Central memory CD8-positive, alpha-beta T cell (primary cell): ENCODE results near the gene ARL15.

ENCODE experiments used
- ATAC-seq: fragments of 150-1000 bp; cut with Tn5 transposase; replicated peaks from 2 replicates; pipeline ENCODE4 v1.10.0; 2022; ENCODE audit warnings: mild to moderate bottlenecking, moderate FRiP score, moderate number of reproducible peaks; ENCODE audit not compliant: poor library complexity, severe bottlenecking; ENCODE audit errors: extremely low read depth
- DNase-seq, 2 donors: peaks; one replicate each; pipeline ENCODE4 v3.0.0; 2021; ENCODE audit warnings: low spot score in 2 of 2
- H3K27ac Mint-ChIP-seq: one replicate; pipeline ENCODE4 v1.8.0; 2022; ENCODE audit warnings: low read depth, mild to moderate bottlenecking, moderate library complexity, mixed read lengths
- H3K27me3 Mint-ChIP-seq: one replicate; pipeline ENCODE4 v1.8.0; 2022; ENCODE audit warnings: mixed read lengths
- H3K36me3 Mint-ChIP-seq: one replicate; pipeline ENCODE4 v1.8.0; 2022; ENCODE audit warnings: mild to moderate bottlenecking, moderate library complexity, mixed read lengths; ENCODE audit not compliant: insufficient read depth
- H3K4me1 Mint-ChIP-seq: one replicate; pipeline ENCODE4 v1.8.0; 2022; ENCODE audit warnings: mixed read lengths
- H3K4me3 Mint-ChIP-seq: one replicate; pipeline ENCODE4 v1.8.0; 2022; ENCODE audit warnings: mild to moderate bottlenecking, moderate library complexity, mixed read lengths
- H3K9me3 Mint-ChIP-seq: one replicate; pipeline ENCODE4 v1.8.0; 2022; ENCODE audit warnings: mixed read lengths

ARL15 gene

DNA sequence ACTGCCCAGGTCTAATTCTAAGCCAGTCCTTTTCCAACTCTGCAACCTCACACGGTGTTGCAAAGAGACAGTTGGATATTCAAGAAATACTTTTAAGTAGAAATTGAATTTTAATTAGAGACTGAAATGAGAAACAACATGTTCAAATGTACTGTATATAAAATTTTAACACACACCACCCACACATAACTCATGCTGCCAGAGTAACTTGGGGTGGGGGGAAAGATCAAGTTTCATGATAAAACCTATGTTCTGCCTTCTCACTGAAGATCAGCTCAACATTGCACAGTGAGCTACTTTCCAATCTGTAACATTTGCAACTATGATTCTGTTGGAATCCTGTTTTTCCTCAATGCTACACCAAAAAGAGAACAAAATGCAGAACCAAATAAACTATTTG, 17.5 kb downstream of the ARL15 start:
- DNase-seq (no peak), ATAC-seq (no peak)
- Mint-ChIP-seq H3K36me3 (no peaks in the 10 kb centered on the region), H3K4me1 (peaks cover 57% of the 10 kb centered on the region), H3K9me3 (no peaks in the 10 kb centered on the region), H3K27me3 (no peaks in the 10 kb centered on the region), H3K27ac (no peak overlapping the region), H3K4me3 (no peak overlapping the region)

DNA sequence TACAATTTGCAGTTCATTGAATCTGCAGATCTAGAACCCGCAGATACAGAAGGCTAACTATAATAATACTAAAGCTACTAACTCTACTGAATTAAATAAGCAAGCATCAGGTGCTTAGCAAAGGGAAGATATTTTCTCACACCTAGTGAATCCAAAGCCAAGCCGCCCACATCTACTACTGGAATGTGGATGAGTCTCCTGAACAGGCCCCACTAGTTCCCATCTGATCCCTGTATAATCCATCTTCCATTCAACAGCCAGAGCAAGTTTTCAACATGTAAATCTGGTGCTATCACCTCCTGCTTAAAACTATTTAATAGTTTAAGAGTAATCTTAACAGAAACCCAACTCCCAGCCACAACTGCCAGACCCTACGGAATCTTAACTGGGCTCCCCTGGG, 18.9 kb downstream of the ARL15 start:
- Mint-ChIP-seq H3K4me1 (peaks cover 54% of the 10 kb centered on the region), H3K9me3 (no peaks in the 10 kb centered on the region), H3K36me3 (no peaks in the 10 kb centered on the region), H3K4me3 (no peak overlapping the region), H3K27me3 (no peaks in the 10 kb centered on the region), H3K27ac (no peak overlapping the region)
- DNase-seq (no peak), ATAC-seq (no peak)

DNA sequence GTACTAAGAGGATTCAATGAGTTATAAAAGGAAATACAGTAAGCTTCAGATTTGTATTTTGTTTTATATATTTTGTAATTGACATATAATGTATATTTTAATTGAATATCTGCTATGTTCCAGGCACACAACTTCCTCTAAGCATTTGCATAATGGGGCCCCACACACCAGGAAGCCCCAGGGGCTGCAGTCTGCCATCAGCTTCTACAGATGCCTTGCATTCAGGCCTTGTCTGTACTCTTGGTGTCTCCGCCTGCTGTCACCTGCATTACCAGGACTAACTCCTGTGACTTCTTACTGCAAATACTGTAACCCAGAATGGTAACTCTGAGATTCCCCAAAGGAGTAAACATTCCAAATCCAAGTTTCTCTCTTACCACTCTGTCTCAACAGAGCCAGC, 20.6 kb downstream of the ARL15 start:
- Mint-ChIP-seq H3K27ac (no peak overlapping the region), H3K4me1 (peaks cover 37% of the 10 kb centered on the region), H3K4me3 (no peak overlapping the region), H3K36me3 (no peaks in the 10 kb centered on the region), H3K27me3 (no peaks in the 10 kb centered on the region), H3K9me3 (no peaks in the 10 kb centered on the region)
- no peak for DNase-seq
- no peak for ATAC-seq

DNA sequence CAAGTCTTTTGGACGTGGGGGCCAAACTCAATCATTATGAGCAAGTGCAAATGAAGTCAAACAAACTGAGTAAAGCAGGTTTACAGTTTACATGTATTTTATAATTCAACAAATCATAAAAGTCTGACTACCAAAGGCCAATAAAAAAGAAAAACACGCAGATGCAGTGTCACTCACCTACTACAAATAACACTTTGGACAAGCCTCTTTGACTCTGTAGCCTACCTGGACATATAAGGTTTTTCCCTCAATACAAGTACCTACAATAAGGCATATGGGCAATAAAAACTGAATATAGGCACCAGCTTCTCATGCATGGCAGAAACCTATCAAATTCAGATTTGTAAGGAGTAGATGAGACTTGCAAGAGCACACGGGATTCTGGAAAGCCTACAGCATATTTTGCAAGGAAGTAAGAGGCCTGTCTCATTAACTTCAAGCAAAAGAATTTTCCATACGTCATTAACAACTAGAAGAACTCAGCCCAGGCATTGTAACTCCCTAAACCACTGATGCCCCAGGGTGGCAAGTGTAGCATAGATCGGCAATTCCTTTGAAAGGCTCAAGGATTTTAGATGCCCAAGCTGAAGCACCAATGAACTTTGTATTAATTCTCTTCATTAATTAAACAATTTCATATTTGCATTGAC, 21.7 kb downstream of the ARL15 start:
- ATAC-seq, result no peak

DNA sequence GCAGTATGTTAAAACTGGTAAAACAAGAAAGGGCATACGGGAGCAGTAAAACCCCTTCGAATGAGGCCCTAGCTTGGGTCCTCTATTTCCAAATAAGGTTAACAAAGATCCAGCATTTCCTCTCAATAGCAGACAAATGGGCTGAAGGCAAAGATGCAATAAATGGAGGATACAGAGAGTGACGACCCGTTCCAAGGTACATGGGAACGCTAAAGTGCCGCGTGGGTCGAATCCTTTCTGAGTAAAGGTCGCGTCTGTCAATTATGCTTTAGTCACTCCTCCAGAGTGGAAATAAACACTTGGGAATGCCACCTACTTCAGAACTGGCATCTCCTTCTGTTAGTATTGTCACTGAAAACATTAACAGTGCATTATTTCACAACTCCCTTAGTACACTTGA, 24.7 kb downstream of the ARL15 start:
- H3K27me3 Mint-ChIP-seq, result no peaks in the 10 kb centered on the region
- no peaks in the 10 kb centered on the region for H3K9me3 Mint-ChIP-seq
- H3K36me3 Mint-ChIP-seq, result no peaks in the 10 kb centered on the region
- peaks cover 14% of the 10 kb centered on the region for H3K4me1 Mint-ChIP-seq
- H3K4me3 Mint-ChIP-seq, result no peak overlapping the region
- no peak for ATAC-seq
- H3K27ac Mint-ChIP-seq, result no peak overlapping the region
- DNase-seq, result no peak

More for the DNA sequence above, 21.7 kb downstream of the ARL15 start:
- no peak overlapping the region for H3K4me3 Mint-ChIP-seq
- no peaks in the 10 kb centered on the region for H3K36me3 Mint-ChIP-seq
- no peaks in the 10 kb centered on the region for H3K9me3 Mint-ChIP-seq
- H3K27ac Mint-ChIP-seq, result no peak overlapping the region
- no peak for DNase-seq
- H3K4me1 Mint-ChIP-seq, result peaks cover 27% of the 10 kb centered on the region
- no peaks in the 10 kb centered on the region for H3K27me3 Mint-ChIP-seq

DNA sequence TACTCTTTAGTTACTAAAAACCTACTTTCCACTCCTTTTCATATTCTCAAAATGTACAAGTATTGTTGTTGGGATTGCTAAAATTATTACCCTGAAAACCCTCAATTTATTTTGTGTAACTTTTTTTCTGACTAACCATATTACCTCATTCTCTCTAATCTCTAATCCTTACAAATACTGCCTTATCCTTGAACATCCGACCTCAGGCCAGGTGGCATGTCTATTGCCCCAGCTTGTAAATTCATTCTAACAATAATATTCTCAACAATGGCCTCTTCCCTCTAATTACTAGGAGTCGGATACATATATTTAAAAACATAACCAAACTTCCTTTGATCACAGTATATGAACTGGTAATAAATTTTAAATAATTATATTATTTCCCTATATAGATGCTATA, 25.8 kb downstream of the ARL15 start:
- H3K27ac Mint-ChIP-seq, result no peak overlapping the region
- no peaks in the 10 kb centered on the region for H3K9me3 Mint-ChIP-seq
- H3K27me3 Mint-ChIP-seq, result no peaks in the 10 kb centered on the region
- H3K4me3 Mint-ChIP-seq, result no peak overlapping the region
- H3K4me1 Mint-ChIP-seq, result peaks cover 14% of the 10 kb centered on the region
- DNase-seq (no peak), ATAC-seq (no peak)
- no peaks in the 10 kb centered on the region for H3K36me3 Mint-ChIP-seq

DNA sequence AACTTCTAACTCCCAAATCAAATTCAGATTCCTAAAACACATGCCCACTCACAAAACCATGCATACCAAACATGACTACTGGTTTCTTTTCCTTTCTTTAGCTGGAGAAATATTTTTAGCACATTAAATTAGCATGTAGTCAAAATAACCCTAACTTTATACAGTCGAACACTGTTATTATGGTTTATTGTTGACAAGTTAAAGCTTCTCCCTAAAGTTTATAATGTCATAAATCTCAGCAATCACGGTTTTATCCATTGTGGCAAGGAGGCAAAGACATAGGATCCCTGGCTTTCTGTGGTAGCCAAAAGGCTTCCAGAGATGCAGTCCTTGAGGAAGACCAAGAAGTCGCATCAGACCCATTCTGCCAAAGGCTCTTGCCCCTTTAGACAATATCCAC, 27.5 kb downstream of the ARL15 start:
- Mint-ChIP-seq H3K36me3 (no peaks in the 10 kb centered on the region), H3K27ac (no peak overlapping the region), H3K9me3 (no peaks in the 10 kb centered on the region), H3K4me3 (no peak overlapping the region), H3K4me1 (peaks cover 25% of the 10 kb centered on the region), H3K27me3 (no peaks in the 10 kb centered on the region)
- DNase-seq, result no peak
- no peak for ATAC-seq

DNA sequence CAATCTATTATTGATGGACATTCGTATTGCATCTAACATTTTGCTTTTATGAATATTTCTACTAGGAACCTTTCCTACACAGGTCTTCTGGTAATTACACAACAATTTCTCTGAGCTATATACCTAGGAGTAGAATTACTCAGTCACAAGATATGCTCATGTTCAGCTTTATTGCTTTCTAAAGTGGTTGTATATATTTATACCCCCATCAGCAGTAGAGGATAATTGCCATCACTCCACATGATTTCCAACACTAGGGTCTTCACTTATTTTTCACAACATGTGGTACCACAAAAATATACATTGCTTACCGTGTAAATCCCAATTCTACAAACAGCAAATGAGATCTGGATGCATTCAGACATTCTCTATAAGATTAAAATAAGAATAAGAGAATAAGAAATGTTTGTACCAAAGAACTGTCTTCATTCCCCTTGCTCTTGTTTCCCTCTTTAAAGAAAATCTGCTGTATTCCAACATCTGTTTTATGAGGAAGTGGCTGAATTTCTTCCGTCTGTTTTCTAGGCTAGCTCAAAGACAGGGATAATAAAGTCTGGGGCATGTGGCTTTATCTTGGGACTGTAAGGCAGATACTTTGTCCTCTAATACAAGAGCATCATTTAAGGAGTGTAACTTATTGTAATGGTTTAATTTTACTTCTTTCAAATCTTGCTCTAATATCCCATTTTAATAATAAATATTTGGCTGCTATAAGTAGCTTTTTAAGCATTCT, 28.2 kb downstream of the ARL15 start:
- no peaks in the 10 kb centered on the region for H3K36me3 Mint-ChIP-seq
- DNase-seq, result no peak
- H3K27ac Mint-ChIP-seq, result no peak overlapping the region
- no peak overlapping the region for H3K4me3 Mint-ChIP-seq
- peaks cover 20% of the 10 kb centered on the region for H3K4me1 Mint-ChIP-seq
- H3K27me3 Mint-ChIP-seq, result no peaks in the 10 kb centered on the region
- no peaks in the 10 kb centered on the region for H3K9me3 Mint-ChIP-seq
- no peak for ATAC-seq

DNA sequence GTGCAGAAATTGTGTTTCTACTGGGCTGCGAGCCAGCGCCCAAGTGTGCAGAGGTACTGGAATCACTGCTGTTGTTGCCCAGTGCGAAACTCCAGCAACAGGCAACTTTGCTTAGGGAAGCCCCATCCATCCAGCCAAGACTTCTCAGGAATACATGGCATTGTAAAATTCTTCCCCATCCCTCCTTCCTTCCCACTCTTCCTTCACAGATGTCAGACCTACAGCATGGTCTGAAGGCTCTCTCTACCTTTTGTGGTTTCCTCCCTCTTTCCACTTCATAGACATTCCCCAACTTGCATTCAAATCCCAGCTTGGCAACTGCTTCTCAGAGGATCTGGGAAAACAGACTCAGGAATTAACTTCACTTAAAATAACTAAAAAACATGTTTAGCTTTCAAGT, 30.4 kb downstream of the ARL15 start:
- no peaks in the 10 kb centered on the region for H3K9me3 Mint-ChIP-seq
- no peaks in the 10 kb centered on the region for H3K27me3 Mint-ChIP-seq
- no peaks in the 10 kb centered on the region for H3K36me3 Mint-ChIP-seq
- no peak overlapping the region for H3K4me3 Mint-ChIP-seq
- H3K4me1 Mint-ChIP-seq, result peaks cover 19% of the 10 kb centered on the region
- H3K27ac Mint-ChIP-seq, result no peak overlapping the region
- ATAC-seq (no peak), DNase-seq (no peak)

DNA sequence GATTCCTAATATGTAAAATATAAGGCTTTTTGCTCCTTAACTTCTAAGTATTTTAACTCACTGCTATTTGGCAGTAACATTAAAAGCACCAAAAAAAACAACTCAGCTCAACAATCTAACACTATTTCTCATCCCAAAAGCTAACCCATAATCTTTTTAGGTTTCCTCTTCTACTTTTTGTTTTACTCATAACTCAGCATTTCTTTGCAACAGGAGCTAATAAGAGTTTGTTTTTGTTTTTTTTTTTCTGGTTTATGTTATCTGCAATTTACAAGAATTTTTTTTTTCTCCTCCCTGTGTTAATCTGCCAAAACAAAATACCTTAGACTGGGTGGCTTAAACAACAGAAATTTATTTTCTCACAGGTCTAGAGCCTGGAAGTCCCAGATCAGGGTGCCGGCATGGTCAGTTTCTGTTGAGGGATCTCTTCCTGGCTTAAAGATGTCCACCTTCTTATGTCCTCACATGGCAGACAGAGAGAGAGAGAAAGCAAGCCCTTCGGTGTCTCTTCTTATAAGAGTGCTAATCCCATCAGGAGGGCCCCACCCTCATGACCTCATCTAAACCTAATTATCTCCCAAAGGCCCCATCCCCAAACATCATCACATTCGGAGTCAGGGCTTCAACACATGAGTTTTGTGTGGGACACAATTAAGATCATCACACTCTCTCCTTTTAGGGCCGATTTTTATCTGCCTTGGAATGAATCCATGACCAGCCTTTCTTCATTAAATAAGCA, 31.2 kb downstream of the ARL15 start:
- H3K27ac Mint-ChIP-seq, result no peak overlapping the region

DNA sequence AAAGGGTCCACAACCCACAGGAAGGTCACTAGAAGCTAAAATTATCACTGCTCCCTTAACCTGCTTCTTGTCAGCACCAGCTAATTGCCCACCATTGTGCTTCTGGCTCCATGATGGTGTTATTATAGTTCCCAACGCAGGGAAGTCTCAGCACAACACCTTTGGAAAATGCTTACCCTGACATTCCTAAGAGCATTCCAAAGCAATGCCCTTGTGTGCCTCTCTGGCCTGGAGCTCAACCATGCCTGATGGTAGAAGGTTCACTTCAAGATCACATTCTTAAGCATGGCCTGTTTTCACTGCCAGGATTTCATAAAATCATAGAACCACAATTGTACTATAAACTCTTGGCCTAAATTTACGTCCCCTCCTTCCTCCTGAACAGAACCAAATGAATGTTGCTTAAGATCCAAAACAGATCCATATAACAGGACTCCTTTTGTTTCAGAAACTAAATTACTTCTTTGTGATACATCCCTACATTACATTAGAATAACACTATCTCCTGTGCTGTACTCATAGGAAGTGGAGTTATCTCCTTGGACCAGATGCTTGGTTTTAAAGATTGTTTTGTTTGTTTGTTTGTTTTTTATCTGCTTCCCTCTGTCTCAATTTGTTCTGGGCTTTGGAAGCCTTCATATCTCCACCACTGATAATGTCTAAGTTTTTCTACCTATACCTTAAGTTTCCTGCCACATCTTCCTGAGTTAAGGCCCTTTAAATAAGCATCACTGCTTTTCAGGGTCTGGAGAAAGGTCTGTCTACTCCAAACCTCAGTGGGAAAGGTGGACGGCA, 32.1 kb downstream of the ARL15 start:
- Mint-ChIP-seq H3K36me3 (peaks cover 3% of the 10 kb centered on the region), H3K9me3 (no peaks in the 10 kb centered on the region), H3K27me3 (no peaks in the 10 kb centered on the region), H3K27ac (no peak overlapping the region), H3K4me3 (no peak overlapping the region), H3K4me1 (peaks cover 30% of the 10 kb centered on the region)
- no peak for ATAC-seq
- no peak for DNase-seq

More for the DNA sequence above, 31.2 kb downstream of the ARL15 start:
- Mint-ChIP-seq H3K4me3 (no peak overlapping the region), H3K4me1 (peaks cover 20% of the 10 kb centered on the region), H3K36me3 (no peaks in the 10 kb centered on the region), H3K27me3 (no peaks in the 10 kb centered on the region), H3K9me3 (no peaks in the 10 kb centered on the region)
- no peak for ATAC-seq
- no peak for DNase-seq

DNA sequence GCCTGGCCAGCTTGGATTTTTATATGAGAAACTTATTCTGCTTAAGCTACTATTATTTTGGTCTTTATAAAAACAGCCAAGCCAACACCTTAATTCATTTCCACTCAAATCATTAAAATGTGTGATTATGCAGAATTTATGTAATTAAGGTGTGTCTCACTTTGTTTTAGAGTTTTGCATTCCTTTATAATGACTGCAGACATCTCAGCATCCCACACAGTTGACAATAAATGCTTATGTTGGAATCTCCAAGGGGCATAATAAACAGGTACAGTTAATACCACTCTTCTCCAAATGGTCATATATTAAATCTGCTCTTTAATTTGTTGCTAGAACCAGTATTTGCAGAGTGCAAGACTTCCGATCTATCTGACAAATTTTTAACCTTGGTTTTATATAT, 34.3 kb downstream of the ARL15 start:
- Mint-ChIP-seq H3K9me3 (no peaks in the 10 kb centered on the region), H3K36me3 (peaks cover 3% of the 10 kb centered on the region), H3K4me1 (peaks cover 31% of the 10 kb centered on the region), H3K27me3 (no peaks in the 10 kb centered on the region), H3K4me3 (no peak overlapping the region), H3K27ac (no peak overlapping the region)
- ATAC-seq (no peak), DNase-seq (no peak)
